HepG2 (cell line): Measurements from ENCODE around the gene RANBP2. TPM values are rescaled to one million over a fixed set of nuclear protein-coding genes. Genes with fewer than 3 reads are reported as not detected.

Experiments
- CBX1 ChIP-seq: IDR thresholded peaks from one replicate; pipeline ENCODE4 v1.6.1; 2016; ENCODE audit warnings: antibody characterized with exemption, low read depth
- GATAD1 ChIP-seq: IDR thresholded peaks from 2 replicates; pipeline ENCODE4 v1.6.1; 2016; ENCODE audit warnings: missing genetic modification reagents, missing compliant biosample characterization
- KAT2B ChIP-seq: fragments of 150-350 bp; IDR thresholded peaks from 2 replicates; pipeline ENCODE4 v1.6.1; 2014; ENCODE audit warnings: low read depth, low read length, borderline replicate concordance
- MATR3 ChIP-seq: sonication (generic); formaldehyde crosslinking; IDR thresholded peaks from 2 replicates; pipeline ENCODE4 v1.4.0; 2020; ENCODE audit warnings: missing genetic modification reagents
- MEF2D ChIP-seq: sonication (generic); formaldehyde crosslinking; IDR thresholded peaks from 2 replicates; pipeline ENCODE4 v1.5.1; 2020; ENCODE audit warnings: mild to moderate bottlenecking, missing genetic modification reagents
- MEIS2 ChIP-seq: sonication (generic); formaldehyde crosslinking; IDR thresholded peaks from 2 replicates; pipeline ENCODE4 v1.9.0; 2021; ENCODE audit warnings: mild to moderate bottlenecking, missing genetic modification reagents
- PAX8 ChIP-seq: sonication (generic); formaldehyde crosslinking; IDR thresholded peaks from 2 replicates; pipeline ENCODE4 v1.8.0; 2022; ENCODE audit warnings: mild to moderate bottlenecking, missing genetic modification reagents, borderline replicate concordance
- RELA ChIP-seq: sonication (generic); formaldehyde crosslinking; IDR thresholded peaks from 2 replicates; pipeline ENCODE4 v1.4.0; 2020; ENCODE audit warnings: missing genetic modification reagents
- SALL1 ChIP-seq: sonication (generic); formaldehyde crosslinking; IDR thresholded peaks from 2 replicates; pipeline ENCODE4 v1.8.0; 2022; ENCODE audit warnings: mild to moderate bottlenecking, missing genetic modification reagents
- SNRNP70 ChIP-seq: fragments of 200-400 bp; formaldehyde crosslinking; IDR thresholded peaks from 2 replicates; pipeline ENCODE4 v1.6.1; 2017; ENCODE audit warnings: mild to moderate bottlenecking, low read depth, low read length, moderate library complexity
- SRSF1 ChIP-seq: fragments of 200-400 bp; formaldehyde crosslinking; optimal IDR thresholded peaks from 2 replicates; pipeline ENCODE3; 2017; ENCODE audit warnings: mild to moderate bottlenecking, low read depth, low read length, moderate library complexity
- TEAD2 ChIP-seq: sonication (generic); formaldehyde crosslinking; IDR thresholded peaks from 2 replicates; pipeline ENCODE4 v1.9.0; 2021; ENCODE audit warnings: missing genetic modification reagents
- ZBTB38 ChIP-seq: sonication (generic); formaldehyde crosslinking; IDR thresholded peaks from 2 replicates; pipeline ENCODE4 v1.5.1; 2020; ENCODE audit warnings: mild to moderate bottlenecking, missing genetic modification reagents
- ZNF260 ChIP-seq: sonication (generic); formaldehyde crosslinking; IDR thresholded peaks from 2 replicates; pipeline ENCODE4 v1.4.0; 2020; ENCODE audit warnings: missing genetic modification reagents, low read depth, mild to moderate bottlenecking, borderline replicate concordance
- ZNF441 ChIP-seq: sonication (generic); formaldehyde crosslinking; IDR thresholded peaks from 2 replicates; pipeline ENCODE4 v1.7.0; 2021; ENCODE audit warnings: missing genetic modification reagents, borderline replicate concordance
- ZNF496 ChIP-seq: sonication (generic); formaldehyde crosslinking; IDR thresholded peaks from 2 replicates; pipeline ENCODE4 v1.8.1; 2023; ENCODE audit warnings: mild to moderate bottlenecking, moderate library complexity, missing genetic modification reagents; ENCODE audit not compliant: insufficient replicate concordance
- ZNF598 ChIP-seq: sonication (generic); formaldehyde crosslinking; IDR thresholded peaks from 2 replicates; pipeline ENCODE4 v1.5.1; 2020; ENCODE audit warnings: mild to moderate bottlenecking, missing genetic modification reagents, borderline replicate concordance
- ZNF672 ChIP-seq: sonication (generic); formaldehyde crosslinking; IDR thresholded peaks from 2 replicates; pipeline ENCODE4 v1.8.1; 2022; ENCODE audit warnings: missing genetic modification reagents
- ZNF678 ChIP-seq: sonication (generic); formaldehyde crosslinking; IDR thresholded peaks from 2 replicates; pipeline ENCODE4 v1.4.0; 2020; ENCODE audit warnings: mild to moderate bottlenecking, missing genetic modification reagents
- ZNF720 ChIP-seq: sonication (generic); formaldehyde crosslinking; IDR thresholded peaks from 2 replicates; pipeline ENCODE4 v1.4.0; 2020; ENCODE audit warnings: missing genetic modification reagents
- ZNF772 ChIP-seq: sonication (generic); formaldehyde crosslinking; IDR thresholded peaks from 2 replicates; pipeline ENCODE4 v1.5.0; 2020; ENCODE audit warnings: mild to moderate bottlenecking, missing genetic modification reagents
- polyA plus RNA-seq, 8 experiments: library from polyadenylated mRNA; depleted of rRNA in 3 of 8; stranded (reverse) in 7 of 8; unstranded in 1 of 8; fragments of >200 nt; fragmentation: Illumina TruSeq in 4 of 8; extraction: Trizol in 4 of 8; gene quantifications; 2 replicates each; pipeline versions ENCODE4 v1.2.1 to v1.2.3, GENCODE V29; 2011 to 2016; ENCODE audit warnings: low read depth in 4 of 8, missing spikeins in 1 of 8, mixed read lengths in 1 of 8; ENCODE audit not compliant: insufficient read depth in 1 of 8
- total RNA-seq, 5 experiments: library from RNA; depleted of rRNA; stranded (reverse); fragments of >200 nt; fragmentation: Illumina TruSeq; extraction: Trizol; gene quantifications; 2 replicates each; pipeline ENCODE4 v1.2.3, GENCODE V29; 2016; ENCODE audit warnings: low read depth in 1 of 5
- TF ChIP-seq, protein P1 (sequence below): sonication (generic); formaldehyde crosslinking; IDR thresholded peaks from 2 replicates; pipeline ENCODE4 v1.8.0; 2022; ENCODE audit warnings: missing genetic modification reagents, low read depth, mild to moderate bottlenecking, borderline replicate concordance
- TF ChIP-seq, protein P2 (sequence below): IDR thresholded peaks from 2 replicates; pipeline ENCODE4 v1.6.1; 2016; ENCODE audit warnings: mild to moderate bottlenecking
- TF ChIP-seq, protein P3 (sequence below): sonication (generic); formaldehyde crosslinking; conservative IDR thresholded peaks from 2 replicates; pipeline ENCODE4 v1.4.0; 2020; ENCODE audit warnings: missing genetic modification reagents
- TF ChIP-seq, protein P4 (sequence below): IDR thresholded peaks from 2 replicates; pipeline ENCODE4 v1.6.1; 2016; ENCODE audit warnings: mild to moderate bottlenecking, missing biosample characterization, missing genetic modification reagents
- TF ChIP-seq, protein P5 (sequence below): IDR thresholded peaks from 2 replicates; pipeline ENCODE4 v1.6.1; 2016; ENCODE audit warnings: control low read depth

The RANBP2 gene
- total and polyA plus RNA-seq, 2 of the 13 experiments (the other 11 are each of a cell fraction or from before 2014, with no cell fraction given), result 12.2 to 87.0 TPM

DNA sequence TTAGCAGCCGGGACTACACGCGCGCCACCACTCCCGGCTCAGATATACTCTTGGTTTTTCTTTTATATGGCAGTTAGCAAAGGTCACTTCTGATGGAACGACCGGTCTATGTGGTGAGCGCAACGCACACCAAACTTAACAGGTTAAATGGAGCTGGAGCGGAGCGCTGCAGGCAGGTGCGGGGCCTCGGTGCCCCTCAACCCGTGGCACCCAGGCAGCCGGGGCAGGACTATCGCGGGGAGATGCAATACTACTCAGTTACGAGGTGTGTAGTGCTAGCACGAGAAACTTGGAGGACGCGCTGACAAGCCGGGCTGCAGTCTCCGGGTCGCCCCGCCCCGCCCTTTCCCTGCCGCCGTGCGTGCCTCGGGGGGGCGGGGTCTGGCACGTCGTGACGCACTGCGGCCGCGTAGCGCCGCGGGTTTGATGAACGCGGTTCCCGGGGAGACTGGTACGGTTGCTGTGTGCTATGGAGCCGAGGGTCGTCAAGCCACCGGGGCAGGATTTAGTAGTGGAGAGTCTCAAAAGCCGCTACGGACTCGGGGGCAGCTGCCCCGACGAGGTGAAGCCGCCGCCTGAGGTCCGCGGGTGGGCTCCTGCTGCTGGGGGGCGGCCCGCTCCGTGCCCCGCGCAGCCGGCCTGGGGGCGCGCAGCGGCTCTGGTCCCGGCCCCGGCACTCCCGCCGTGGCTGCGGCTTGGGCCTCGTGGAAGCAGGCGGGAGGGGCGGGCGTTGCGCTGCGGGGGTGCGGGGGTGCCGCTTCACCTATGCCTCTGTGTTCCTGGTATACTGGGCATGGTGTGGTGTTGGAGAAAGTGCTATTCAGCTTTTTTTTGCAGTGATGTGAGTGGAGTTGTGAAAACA is 67.3 kb downstream of the RANBP2 start, which contains the start of gene CCDC138 (continued):
- TF ChIP-seq GATAD1 (peak; percentile 85), ZNF772 (CRISPR knock-in tag) (peak; percentile 87; the same call in 1 of the 2 replicates), MEF2D (CRISPR knock-in tag) (0 out of 2 replicates have a peak, but pooled peaks have one; percentile 42), ZNF598 (peak; percentile 86), ZNF260 (CRISPR knock-in tag) (no peak), PAX8 (CRISPR knock-in tag) (no peak), MATR3 (CRISPR knock-in tag) (no peak), RELA (CRISPR knock-in tag) (peak; percentile 66; the same call in 1 of the 2 replicates), TEAD2 (no peak), ZNF720 (CRISPR knock-in tag) (no peak), ZNF678 (CRISPR knock-in tag) (no peak), CBX1 (peak; percentile 82), MEIS2 (CRISPR knock-in tag) (no peak; the same call in 1 of the 2 replicates), ZNF441 (CRISPR knock-in tag) (peak; percentile 78), ZNF496 (CRISPR knock-in tag) (no peak), KAT2B (no peak), SALL1 (CRISPR knock-in tag) (peak; percentile 84; the same call in 1 of the 2 replicates), ZNF672 (0 out of 2 replicates have a peak, but pooled peaks have one; percentile 83), SRSF1 (peak; percentile 94), ZBTB38 (CRISPR knock-in tag) (peak; percentile 83), SNRNP70 (no peak)
- TF ChIP-seq, protein P1, sequence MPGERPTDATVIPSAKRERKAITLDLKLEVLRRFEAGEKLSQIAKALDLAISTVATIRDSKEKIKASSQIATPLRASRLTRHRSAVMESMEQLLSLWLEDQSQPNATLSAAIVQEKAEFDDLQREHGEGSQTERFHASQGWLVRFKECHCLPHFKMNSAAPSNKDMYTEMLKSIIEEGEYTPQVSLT, result no peak; the same call in 1 of the 2 replicates
- TF ChIP-seq, protein P2, sequence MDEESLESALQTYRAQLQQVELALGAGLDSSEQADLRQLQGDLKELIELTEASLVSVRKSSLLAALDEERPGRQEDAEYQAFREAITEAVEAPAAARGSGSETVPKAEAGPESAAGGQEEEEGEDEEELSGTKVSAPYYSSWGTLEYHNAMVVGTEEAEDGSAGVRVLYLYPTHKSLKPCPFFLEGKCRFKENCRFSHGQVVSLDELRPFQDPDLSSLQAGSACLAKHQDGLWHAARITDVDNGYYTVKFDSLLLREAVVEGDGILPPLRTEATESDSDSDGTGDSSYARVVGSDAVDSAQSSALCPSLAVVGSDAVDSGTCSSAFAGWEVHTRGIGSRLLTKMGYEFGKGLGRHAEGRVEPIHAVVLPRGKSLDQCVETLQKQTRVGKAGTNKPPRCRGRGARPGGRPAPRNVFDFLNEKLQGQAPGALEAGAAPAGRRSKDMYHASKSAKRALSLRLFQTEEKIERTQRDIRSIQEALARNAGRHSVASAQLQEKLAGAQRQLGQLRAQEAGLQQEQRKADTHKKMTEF (CRISPR knock-in tag), result peak; percentile 92
- TF ChIP-seq, protein P3, sequence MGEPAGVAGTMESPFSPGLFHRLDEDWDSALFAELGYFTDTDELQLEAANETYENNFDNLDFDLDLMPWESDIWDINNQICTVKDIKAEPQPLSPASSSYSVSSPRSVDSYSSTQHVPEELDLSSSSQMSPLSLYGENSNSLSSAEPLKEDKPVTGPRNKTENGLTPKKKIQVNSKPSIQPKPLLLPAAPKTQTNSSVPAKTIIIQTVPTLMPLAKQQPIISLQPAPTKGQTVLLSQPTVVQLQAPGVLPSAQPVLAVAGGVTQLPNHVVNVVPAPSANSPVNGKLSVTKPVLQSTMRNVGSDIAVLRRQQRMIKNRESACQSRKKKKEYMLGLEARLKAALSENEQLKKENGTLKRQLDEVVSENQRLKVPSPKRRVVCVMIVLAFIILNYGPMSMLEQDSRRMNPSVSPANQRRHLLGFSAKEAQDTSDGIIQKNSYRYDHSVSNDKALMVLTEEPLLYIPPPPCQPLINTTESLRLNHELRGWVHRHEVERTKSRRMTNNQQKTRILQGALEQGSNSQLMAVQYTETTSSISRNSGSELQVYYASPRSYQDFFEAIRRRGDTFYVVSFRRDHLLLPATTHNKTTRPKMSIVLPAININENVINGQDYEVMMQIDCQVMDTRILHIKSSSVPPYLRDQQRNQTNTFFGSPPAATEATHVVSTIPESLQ (CRISPR knock-in tag), result peak; percentile 53; the same call in 1 of the 2 replicates
- TF ChIP-seq, protein P4, sequence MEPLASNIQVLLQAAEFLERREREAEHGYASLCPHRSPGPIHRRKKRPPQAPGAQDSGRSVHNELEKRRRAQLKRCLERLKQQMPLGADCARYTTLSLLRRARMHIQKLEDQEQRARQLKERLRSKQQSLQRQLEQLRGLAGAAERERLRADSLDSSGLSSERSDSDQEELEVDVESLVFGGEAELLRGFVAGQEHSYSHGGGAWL, result peak; percentile 81
- TF ChIP-seq, protein P5, sequence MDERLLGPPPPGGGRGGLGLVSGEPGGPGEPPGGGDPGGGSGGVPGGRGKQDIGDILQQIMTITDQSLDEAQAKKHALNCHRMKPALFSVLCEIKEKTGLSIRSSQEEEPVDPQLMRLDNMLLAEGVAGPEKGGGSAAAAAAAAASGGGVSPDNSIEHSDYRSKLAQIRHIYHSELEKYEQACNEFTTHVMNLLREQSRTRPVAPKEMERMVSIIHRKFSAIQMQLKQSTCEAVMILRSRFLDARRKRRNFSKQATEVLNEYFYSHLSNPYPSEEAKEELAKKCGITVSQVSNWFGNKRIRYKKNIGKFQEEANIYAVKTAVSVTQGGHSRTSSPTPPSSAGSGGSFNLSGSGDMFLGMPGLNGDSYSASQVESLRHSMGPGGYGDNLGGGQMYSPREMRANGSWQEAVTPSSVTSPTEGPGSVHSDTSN, result no peak
